NCI-H2107 (cell line): Measurements from ENCODE around the gene KIAA0232.
"Not testable (repeated sequence)": the region's sequence is repeated elsewhere in the genome, so short reads cannot be mapped to it uniquely, and the experiment has no call there.

Experiments
- DNase-seq: peaks from one replicate; lab custom pipeline; 2025; lab: John Stamatoyannopoulos, UW

The KIAA0232 gene

GRCh38 chr4:6905516-6906445 is 123.3 kb downstream of the KIAA0232 start:
- DNase-seq = no peak

- not testable (repeated sequence) for DNase-seq
Measured at GRCh38 chr4:6906486-6906885, 124.0 kb downstream of the KIAA0232 start.

- no peak for DNase-seq
Measured at GRCh38 chr4:6907658-6908191, 125.2 kb downstream of the KIAA0232 start.

- DNase-seq = no peak
Measured at GRCh38 chr4:6908432-6909112, 126.0 kb downstream of the KIAA0232 start.

GRCh38 chr4:6909113-6909969 is 126.8 kb downstream of the KIAA0232 start, which contains the start of gene TBC1D14:
TBC1D14 (plus strand) TSS chr4:6909826; CDS start chr4:6923390, 13,564 bp downstream.
- peak; percentile 31 for DNase-seq

- DNase-seq = no peak
Measured at GRCh38 chr4:6909970-6910339, 127.4 kb downstream of the KIAA0232 start.

GRCh38 chr4:6910340-6910959 is 127.9 kb downstream of the KIAA0232 start:
- DNase-seq = no peak

GRCh38 chr4:6910960-6911874 is 128.7 kb downstream of the KIAA0232 start:
- DNase-seq = no peak

- DNase-seq = not testable (repeated sequence)
Measured at GRCh38 chr4:6911917-6912316, 129.4 kb downstream of the KIAA0232 start.

GRCh38 chr4:6912441-6912840 is 129.9 kb downstream of the KIAA0232 start:
- DNase-seq = no peak

GRCh38 chr4:6913350-6913905 is 130.9 kb downstream of the KIAA0232 start:
- DNase-seq = no peak

- DNase-seq = no peak
Measured at GRCh38 chr4:6914448-6914847, 131.9 kb downstream of the KIAA0232 start.

GRCh38 chr4:6915041-6916005 is 132.8 kb downstream of the KIAA0232 start:
- no peak for DNase-seq

GRCh38 chr4:6916069-6916586 is 133.6 kb downstream of the KIAA0232 start:
- no peak for DNase-seq

GRCh38 chr4:6916587-6917460 is 134.3 kb downstream of the KIAA0232 start:
- DNase-seq = no peak

GRCh38 chr4:6917461-6918271 is 135.1 kb downstream of the KIAA0232 start:
- peak; percentile 30 for DNase-seq

GRCh38 chr4:6918338-6918737 is 135.8 kb downstream of the KIAA0232 start:
- DNase-seq = no peak
